HG03558 (cell line): ENCODE measurements around the gene CHID1.

ENCODE experiments used
- ATAC-seq: cut with Tn5 transposase; IDR thresholded peaks from one replicate; pipeline ENCODE4 v1.9.1; 2021; ENCODE audit warnings: moderate number of reproducible peaks; ENCODE audit not compliant: unreplicated experiment; ENCODE audit errors: extremely low read depth

Gene CHID1

DNA sequence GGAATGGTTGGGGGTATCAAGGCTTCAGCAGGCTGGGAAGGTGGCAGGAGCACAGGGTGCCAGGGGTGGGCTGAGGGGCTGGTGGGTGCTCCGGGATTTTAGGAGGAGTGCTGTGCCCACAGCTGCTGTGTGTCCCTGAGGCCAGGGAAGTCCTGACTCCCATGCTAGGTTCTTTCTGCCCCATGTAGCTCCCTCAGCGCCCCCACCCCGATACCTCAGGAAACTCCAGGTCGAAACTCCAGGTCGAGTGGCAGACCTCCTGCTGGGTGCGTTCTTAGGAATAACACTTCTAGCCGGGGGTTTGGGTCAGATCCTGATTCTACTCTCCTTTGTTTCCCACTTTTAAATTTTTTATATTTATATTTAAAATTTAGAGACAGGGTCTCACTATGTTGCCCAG lies 23.3 kb upstream of the CHID1 start:
- ATAC-seq, result no peak

DNA sequence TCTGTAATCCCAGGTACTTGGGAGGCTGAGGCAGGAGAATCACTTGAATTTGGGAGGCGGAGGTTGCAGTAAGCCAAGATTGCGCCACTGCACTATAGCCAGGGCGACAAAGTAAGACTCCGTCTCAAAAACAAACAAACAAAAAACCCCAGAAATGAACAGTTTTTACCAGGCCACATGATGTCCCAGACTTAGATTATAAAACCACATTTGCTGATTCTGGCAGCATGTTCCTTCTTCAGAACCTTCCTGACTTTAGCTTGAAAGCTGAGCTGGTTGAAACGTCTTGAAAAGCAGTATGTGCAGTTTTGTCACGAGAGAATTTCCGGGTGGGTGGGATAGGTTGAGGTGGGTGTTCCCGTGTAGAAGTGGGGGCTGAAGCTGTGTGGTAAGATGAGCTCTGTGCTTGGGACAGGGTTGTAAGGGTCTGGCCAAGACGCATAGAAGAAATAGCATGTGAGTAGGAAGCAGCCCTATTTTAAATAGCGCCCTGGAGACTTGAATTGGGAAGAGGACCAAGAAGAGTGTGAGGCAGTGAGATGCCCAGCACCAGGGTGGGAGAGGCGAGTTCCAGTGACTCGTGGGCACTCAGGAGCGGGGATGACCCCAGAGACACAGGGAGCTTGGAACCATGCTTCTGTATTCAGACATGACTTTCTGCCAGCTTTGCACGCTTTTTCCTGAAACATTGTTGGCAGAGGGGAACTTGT lies 22.7 kb upstream of the CHID1 start:
- ATAC-seq, result no peak

DNA sequence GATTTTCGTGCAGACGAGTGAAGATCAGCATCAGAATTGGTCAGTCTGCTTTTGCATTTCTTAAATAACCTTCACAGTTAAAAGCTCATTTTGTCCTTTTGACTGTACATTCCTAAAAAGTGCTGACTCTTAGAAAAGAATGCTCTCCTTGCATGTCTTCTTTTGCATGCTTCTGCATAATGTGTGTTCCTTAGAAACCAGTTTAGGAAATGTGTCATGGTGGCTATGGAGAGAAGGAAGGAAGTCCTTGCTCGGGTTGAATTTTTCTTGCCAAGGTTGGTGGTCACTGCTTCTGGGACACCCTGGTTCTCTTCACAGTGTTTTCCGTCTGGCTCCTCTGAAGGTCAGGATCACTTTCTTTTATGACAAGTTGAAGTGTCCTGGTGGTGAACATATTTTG lies 21.8 kb upstream of the CHID1 start:
- ATAC-seq, result no peak

DNA sequence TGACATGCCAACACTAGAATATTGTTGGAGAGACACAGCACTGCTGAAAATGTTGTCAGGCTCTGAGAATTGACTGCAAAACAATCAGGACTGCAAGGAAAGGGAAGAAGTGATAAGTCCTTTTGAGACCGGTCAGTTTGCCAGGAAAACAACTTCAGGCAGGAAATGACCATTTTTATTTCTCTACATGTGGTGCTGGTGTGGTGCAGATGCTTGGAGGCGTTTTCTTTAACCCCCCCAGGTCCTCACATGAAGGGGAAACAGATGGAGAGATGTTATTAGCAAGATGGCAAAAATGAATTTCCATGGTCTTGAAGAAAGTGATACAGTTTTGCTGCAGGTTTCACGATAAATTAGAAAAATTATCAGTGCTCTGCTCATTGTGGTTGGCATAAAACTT lies 20.8 kb upstream of the CHID1 start:
- no peak for ATAC-seq

DNA sequence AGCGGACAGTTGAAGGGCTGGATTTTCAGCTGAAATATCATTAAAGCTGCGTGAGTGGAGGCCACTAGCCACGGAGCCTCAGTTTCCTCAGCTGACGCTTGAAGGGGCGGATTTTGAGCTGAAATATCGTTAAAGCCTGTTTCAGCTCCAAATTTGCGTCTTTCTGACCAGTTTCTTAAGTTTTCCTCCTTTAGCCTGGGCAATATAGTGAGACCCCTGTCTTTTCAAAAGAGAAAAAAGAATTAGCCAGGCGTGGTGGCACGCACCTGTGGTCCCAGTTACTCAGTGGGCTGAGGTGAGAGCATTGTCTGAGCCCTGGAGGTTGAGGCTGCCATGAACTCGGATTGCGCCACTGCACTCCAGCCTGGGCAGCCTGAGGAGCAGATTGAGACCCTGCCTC lies 18.8 kb upstream of the CHID1 start:
- ATAC-seq, result no peak

DNA sequence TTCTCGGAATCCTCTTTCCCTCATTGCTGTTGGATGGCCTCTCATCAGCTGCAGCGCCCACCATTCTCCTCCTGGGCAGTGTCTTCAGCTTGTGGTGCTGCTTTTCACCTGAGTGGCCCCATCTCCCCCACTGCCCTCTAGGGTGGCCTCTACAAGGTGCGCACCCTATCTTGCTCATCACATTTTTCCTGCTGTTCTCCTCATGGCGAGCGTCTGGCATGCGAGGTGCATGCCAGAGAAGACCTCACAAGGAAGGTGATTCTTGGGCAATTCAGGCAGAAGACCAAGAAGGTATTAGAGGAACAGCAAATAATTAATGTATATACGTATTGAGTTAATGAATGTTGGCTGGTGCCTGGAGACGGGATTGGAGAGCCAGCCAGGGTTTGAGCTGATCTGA lies 18.2 kb upstream of the CHID1 start:
- no peak for ATAC-seq

DNA sequence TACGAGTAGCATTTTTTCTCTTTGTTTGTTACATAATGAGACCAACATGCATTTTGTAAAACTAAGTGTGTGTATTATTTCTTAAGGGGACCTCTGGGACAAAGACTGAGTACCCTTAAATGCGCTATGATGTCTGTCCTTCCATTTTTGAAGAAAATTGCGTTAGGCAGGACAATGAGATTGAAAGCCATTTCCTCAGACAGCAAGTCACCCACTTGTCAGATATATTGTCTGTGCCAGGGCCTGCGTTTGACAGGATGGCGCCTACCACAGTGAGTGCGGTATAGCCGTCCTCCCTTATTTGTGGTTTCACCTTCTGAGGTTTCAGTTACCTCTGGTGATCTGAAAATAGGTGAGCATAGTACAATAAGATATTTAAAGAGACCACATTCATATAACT lies 17.3 kb upstream of the CHID1 start:
- no peak for ATAC-seq

DNA sequence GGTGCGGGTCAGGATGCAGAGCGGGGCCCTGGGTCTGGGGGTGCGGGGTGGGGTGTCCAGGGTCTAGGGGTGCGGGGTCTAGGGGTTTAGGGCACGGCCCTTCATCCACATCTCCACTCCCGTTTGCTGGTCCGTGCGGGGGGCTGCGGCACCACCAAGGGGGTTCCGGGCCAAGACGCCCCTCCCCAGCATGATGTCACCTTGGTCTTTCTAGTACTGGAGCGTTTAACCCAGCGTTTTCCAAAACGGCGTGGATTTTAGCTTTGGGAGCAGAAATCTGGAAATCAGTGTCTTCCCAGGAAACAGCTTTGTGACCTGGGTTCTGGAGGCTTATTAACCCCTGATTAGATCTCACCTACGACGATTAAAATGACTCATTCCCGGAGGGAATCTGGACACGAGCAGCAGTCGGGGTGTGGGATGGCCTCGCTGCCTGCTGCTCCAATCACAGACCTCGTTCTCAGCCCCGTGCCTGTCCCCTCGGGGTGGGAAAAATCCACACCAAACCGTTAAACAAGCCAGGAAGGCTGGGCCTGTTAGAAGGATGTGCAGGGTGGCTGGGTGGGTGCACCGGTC lies 15.8 kb upstream of the CHID1 start:
- ATAC-seq, result no peak

DNA sequence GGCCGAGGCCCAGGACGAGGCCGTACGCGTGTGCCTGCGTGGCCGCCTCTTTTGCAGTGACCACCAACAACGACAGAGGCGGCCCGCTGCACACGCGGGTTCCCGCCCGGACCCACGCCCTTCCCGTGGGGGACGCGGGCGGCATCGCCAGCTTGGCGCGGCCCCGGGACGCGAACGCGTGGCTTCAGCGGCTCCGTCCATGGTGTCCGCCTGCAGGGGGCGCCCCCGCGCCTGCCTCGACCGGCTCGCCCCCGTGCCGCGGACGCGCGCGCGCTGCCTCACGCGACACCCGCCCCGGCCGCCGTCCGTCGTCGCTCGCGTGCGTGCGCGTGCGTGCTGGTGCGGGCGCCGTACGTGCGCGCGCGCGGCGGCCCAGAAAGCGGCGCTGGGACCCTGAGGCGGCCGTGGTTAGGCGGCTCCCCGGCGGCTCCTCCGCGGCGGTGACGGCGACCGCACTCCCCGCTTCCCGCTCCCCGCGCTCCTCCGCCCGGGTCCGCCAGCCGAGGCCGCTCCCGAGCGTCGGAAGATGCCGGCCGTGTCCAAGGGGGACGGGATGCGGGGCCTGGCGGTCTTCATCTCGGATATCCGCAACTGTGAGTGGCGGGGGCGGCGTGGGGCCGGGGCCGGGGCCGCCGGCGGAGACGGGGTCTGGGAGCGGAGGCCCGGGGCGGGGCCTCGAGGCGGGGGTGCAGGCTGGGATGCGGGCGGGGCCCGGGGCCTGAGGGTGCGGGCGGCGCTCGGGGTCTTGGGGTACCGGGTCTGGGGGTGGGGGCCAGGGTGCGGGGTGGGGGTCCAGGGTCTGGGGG lies 15.1 kb upstream of the CHID1 start, which contains the start of gene AP2A2:
Gene AP2A2, plus strand, starts transcription at position 375 of the 806 bp plus-strand sequence. Its CDS starts 152 bp downstream, at position 527.
- ATAC-seq, result peak; percentile 43

DNA sequence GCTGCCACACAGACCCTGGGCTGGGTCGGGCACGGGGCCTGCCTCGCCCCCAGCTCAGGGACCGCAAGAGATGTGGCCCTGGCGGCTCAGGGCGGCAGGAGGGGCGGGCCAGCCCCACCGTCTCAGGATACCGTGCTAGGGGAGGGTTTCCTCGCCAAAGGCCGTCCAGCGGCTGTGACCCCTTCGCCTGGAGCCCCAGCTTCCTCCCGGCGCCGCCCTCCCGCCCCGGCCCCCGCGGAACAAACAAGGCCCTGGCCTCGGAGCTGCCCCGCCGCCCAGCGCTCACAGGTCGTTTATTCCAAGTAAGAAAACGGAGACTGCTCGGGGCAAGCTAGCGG lies 14.5 kb upstream of the CHID1 start:
- ATAC-seq, result no peak

DNA sequence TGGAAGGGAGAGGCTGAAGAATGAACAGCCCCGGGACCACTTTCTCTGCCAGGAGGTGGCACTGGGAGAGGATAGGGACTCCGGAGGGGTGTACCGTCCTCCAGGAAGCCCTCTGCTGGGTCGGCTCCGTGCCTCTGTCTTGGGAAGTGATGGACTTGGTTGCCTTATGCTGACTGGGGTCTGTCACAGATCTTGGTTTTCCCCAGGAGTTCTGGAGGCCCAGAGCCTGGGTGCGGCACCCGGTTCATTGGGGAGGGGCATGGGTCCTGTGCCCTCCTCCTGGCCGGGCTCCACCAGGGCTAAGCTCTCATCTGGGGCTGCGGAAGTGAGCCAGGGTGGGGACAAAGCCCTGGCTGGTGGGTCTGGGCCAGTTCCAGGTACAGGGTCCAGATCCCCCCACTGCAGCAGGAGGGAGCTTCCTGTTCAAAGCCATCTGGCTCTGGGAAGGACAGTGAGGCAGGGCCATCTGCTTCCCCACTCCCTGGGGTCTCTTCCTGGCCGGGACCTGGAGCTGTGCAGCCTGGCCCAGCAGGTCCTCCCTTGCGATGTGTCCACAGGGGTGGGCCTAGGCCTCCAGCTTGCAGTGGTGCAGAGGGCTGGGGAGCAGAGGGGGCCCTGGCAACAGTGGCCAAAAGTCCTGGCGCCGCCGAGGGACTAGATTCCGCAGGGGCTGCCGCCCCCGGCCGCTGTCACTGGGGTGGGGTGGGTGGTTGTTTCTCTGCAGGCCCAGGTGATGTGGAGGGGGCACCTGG lies 14.0 kb upstream of the CHID1 start:
- ATAC-seq, result no peak

DNA sequence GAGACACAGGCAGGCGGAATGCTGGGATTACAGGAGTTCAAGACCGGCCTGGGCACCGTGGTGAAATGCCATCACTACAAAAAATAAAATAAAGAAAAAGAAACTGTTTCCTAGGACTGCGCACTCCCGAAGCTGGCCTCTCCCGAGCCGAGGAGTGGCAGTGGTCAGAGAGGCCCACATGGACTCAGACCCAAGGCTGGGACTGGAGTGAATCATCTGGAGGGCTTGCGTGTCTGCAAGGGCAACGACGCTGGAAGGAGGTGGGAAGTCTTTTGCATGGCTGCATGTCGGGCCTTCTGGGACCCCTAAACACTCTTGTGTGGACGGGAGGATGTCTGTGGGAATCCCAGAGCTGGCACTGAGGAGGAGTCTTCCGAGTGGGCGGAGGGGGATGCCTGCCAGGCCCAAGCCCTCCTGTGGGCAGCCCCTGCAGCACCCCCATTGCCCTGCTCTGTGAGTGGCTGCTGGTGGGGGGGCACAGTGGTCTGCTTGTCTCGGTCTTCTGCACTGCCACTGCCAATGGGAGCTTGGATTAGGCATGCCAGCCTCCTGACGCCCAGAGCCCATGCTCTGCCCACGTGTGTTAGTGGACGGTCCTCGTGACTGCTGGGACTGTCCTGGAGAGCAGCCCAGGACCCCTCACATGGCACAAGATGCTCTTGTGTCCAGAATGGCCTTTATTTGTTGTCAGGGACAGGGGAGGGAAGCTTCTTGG lies 13.2 kb upstream of the CHID1 start:
- no peak for ATAC-seq

DNA sequence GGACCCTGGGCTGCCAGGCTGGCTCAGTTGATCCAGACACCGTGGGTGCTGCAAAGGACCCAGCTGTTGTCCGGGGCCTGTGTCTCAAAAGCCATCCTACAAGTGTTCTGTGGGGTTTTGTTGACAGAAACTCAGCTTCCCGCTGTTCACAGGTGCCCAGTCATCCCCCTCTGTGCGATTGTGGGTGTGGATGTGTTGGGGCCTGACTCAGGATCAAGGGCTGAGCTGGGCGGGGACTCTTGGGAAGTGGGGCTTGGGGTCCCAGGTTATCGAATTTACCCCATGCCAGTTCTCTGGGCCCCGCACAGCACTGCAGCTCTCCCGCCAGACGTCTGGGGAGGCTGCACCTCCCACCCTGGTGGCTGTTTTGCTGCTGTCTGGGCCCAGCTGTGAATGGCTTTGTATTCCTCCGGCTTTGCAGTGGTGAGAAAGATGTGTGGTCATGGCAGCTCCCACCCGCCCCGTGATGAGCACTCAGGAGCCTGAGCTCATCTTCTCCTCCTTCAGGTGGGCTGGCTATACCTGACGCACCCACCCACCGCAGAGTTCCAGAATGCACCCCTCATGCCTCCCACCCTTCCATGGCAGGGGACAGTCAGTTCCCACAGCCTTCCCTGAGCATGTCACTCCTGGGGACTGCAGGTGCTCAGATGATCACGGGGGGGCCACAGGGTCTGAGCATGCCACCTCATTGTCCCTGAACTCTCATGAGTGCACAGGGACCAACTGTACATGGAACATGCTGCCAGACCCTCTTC lies 11.5 kb upstream of the CHID1 start:
- no peak for ATAC-seq

DNA sequence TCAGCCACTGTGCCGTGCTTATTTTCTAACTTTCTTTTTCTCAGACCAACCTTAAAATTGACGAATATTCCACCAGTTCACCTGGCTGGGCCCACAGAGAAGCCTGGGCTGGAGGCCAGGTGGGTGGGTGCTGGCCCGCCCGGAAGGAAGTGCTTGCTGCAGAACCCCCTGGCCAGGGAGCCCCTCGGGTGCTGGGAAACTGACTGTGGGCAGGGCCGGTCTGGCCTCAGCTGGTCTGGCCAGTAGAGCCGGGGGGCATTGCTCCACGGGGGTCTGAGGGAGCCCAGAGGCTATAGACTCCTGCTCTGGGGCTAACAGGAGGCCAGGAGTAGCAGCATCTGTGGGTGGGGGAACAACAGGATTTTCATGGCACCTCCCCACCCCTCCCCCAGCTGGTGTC lies 6.8 kb upstream of the CHID1 start:
- ATAC-seq, result no peak

DNA sequence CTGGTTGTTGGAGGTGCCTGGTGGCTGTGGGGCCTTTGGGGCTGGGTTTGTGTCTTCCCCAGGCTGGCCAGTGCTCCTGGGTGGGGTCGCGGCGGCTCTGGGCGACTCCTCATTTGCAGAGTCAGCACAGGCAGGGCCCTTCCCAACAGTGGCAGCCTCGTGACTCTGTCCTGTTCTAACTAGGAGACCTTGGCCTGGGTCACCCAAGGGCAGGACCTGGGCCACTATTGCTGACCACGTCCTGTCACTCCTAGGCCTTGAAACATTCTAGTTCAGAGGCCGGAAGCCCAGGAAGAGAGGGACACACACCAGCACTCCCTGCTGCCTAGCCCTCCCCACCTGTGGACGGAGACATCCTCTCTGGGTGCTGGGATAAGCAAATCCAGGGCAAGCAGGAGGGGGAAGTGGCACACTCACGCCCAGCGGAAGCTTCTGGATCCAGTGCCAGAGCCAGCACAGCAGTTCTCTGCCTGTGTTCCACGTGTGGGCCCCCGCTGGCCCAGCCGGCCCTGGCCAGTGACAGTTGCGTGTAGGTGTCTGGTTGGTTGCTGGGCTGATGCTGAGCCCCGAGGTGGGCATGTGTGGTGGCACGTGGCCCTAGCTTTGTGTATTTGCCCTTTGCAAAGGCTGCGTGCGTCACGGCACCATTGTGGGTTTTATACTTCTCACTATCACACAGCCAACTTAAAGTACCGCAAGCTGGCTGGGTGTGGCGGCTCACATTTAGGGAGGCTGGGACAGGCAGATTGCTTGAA lies 4.3 kb upstream of the CHID1 start:
- no peak for ATAC-seq

DNA sequence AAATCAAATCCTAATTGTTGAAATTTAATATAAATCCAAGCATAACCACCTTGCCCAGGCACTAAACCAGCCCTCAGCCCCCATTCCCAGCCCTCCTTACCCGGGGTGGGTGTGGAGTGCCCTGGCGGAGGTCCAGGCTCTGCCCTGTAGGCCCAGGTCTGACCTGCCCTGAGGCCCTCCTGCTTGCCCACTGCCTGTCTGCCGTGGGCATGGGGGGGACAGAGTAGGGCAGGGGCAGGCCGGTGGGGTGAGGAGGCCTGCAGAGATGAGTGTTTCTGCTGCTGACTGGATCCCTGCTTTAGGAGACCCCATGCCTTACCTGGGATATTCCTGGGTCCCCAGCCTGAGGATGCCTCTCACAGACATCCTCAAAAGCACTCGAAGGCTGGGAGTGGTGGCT lies 3.6 kb upstream of the CHID1 start:
- ATAC-seq, result no peak

DNA sequence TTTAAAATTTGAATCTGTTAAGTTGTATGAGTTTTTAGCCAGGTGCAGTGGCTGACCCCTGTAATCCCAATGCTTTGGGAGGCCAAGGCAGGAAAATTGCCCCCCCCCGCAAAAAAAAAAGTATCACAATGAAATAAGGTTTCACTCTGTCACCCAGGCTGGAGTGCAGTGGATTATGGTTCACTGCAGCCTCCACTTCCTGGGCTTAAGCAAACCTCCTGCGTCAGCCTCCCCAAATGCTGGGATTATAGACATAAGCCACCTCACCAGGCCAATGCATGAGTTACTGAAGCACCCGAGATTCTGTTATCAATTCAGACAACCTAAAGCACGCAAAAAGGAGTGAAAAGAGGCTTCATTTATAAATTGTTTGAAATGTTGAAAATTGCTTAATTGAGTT lies 2.4 kb upstream of the CHID1 start:
- no peak for ATAC-seq

DNA sequence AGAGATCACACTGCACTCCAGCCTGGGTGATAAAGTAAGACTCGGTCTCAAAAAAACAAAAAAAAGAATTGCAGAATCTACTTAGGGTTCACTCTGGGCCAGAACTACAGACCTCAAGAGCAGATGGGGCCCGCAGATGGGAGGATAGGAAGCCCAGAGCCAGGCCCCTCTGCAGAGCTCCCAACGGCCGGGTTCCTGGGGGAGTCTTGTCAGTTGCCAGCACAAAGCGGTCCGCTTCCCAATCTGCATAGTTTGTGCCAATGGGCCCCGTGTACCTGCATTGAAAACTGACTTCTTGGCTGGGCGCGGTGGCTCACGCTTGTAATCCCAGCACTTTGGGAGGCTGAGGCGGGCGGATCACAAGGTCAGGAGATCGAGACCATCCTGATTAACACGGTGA lies 1.7 kb upstream of the CHID1 start:
- ATAC-seq, result no peak

DNA sequence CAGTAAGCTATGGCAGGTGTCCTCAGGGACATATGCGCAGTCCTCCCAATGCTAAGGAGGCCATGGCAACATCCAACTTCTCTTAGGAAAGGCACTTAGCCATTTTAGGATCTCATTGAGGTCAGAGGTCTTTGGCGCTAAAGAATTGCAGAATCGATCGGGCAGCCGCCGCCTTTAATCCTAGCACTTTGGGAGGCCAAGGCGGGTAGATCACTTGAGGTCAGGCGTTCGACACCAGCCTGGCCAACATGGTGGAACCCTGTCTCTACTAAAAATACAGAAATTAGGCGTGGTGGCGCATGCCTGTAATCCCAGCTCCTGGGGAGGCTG lies 1.2 kb upstream of the CHID1 start:
- no peak for ATAC-seq
